ENCODE results near the gene RIPOR2. TPM values are rescaled to one million over a fixed set of nuclear protein-coding genes. Genes with fewer than 3 reads are reported as not detected.

RIPOR2 gene
- polyA plus RNA-seq, 3 donors, result 154 to 181 (median 179) TPM

GRCh38 chr6:24906314-24906713 is 29.4 kb downstream of the RIPOR2 start:
- peak overlapping the region in 1 of 2 donors; percentile 58 for H3K27ac ChIP-seq (ENCODE audit: low read depth in 1 of 2, low read length in 2 of 2)
- intact Hi-C loops (cut with micrococcal nuclease), result no loop called here
- no peak overlapping the region for H3K4me3 ChIP-seq (replicated peaks in 1 of 3; ENCODE audit: low read depth in 2 of 3, low read length in 3 of 3)
- peaks cover 100% of the 10 kb centered on the region for H3K79me2 ChIP-seq (ENCODE audit: insufficient read depth, low read length)
- peaks cover 14 to 56% of the 10 kb centered on the region in 2 donors for H3K36me3 ChIP-seq (replicated peaks in 1 of 2; ENCODE audit: control insufficient read depth in 1 of 2, insufficient read depth in 2 of 2, low read length in 2 of 2)
- no peak overlapping the region for H3K9ac ChIP-seq (ENCODE audit: insufficient read depth, low read length, poor library complexity, severe bottlenecking)
- peaks cover 100% of the 10 kb centered on the region for H4K20me1 ChIP-seq (ENCODE audit: insufficient read depth, low read length)
- Mint-ChIP-seq H3K9me3 (peaks cover 0 to 3% (median 2%) of the 10 kb centered on the region in 7 donors), H3K36me3 (peaks cover 61 to 78% of the 10 kb centered on the region in 2 donors), H3K27me3 (ENCODE audit: low read depth in 3 of 3) (no peaks in the 10 kb centered on the region), H3K4me3 (no peak overlapping the region), H3K4me1 (peaks cover 90% of the 10 kb centered on the region), H3K27ac (no peak overlapping the region)
- no peak for DNase-seq
- no peak overlapping the region for H2AFZ ChIP-seq (ENCODE audit: insufficient read depth, low read depth, low read length, poor library complexity, severe bottlenecking)
- H3K9me3 ChIP-seq (replicated peaks in 1 of 2; ENCODE audit: control insufficient read depth in 1 of 2, insufficient read depth in 1 of 2, low read length in 2 of 2), result no peaks in the 10 kb centered on the region
- peaks cover 58 to 67% of the 10 kb centered on the region in 2 donors for H3K4me1 ChIP-seq (ENCODE audit: control insufficient read depth in 1 of 2, insufficient read depth in 2 of 2, low read length in 2 of 2)
- TF ChIP-seq CTCF (IDR thresholded peaks at IDR 0.05), result no peak
- no peaks in the 10 kb centered on the region for H3K27me3 ChIP-seq (ENCODE audit: control insufficient read depth in 2 of 2, insufficient read depth in 2 of 2, low read length in 2 of 2)
- no peak overlapping the region for H3K4me2 ChIP-seq (replicated peaks; ENCODE audit: extremely low read depth, low read length, poor library complexity, severe bottlenecking)

GRCh38 chr6:24905483-24905882 is 30.3 kb downstream of the RIPOR2 start:
- Mint-ChIP-seq H3K4me3 (no peak overlapping the region), H3K27ac (peak overlapping the region in 4 of 7 donors; percentile 27 to 81 (median 66)), H3K27me3 (ENCODE audit: low read depth in 3 of 3) (no peaks in the 10 kb centered on the region), H3K9me3 (peaks cover 0 to 3% (median 2%) of the 10 kb centered on the region in 7 donors), H3K4me1 (peaks cover 90% of the 10 kb centered on the region), H3K36me3 (peaks cover 66 to 84% of the 10 kb centered on the region in 2 donors)
- peaks cover 100% of the 10 kb centered on the region for H4K20me1 ChIP-seq (ENCODE audit: insufficient read depth, low read length)
- no peak overlapping the region for H3K9ac ChIP-seq (ENCODE audit: insufficient read depth, low read length, poor library complexity, severe bottlenecking)
- no peak for DNase-seq
- peak overlapping the region in 1 of 2 donors; percentile 58 for H3K27ac ChIP-seq (ENCODE audit: low read depth in 1 of 2, low read length in 2 of 2)
- TF ChIP-seq CTCF (IDR thresholded peaks at IDR 0.05), result no peak
- intact Hi-C loops (cut with micrococcal nuclease), result no loop called here
- H2AFZ ChIP-seq (ENCODE audit: insufficient read depth, low read depth, low read length, poor library complexity, severe bottlenecking), result no peak overlapping the region
- peaks cover 100% of the 10 kb centered on the region for H3K79me2 ChIP-seq (ENCODE audit: insufficient read depth, low read length)
- no peaks in the 10 kb centered on the region for H3K9me3 ChIP-seq (replicated peaks in 1 of 2; ENCODE audit: control insufficient read depth in 1 of 2, insufficient read depth in 1 of 2, low read length in 2 of 2)
- H3K27me3 ChIP-seq (ENCODE audit: control insufficient read depth in 2 of 2, insufficient read depth in 2 of 2, low read length in 2 of 2), result no peaks in the 10 kb centered on the region
- WGBS (ENCODE audit: insufficient coverage), result no CpG with 5 or more reads among the region's 3 CpGs
- peaks cover 52 to 59% of the 10 kb centered on the region in 2 donors for H3K4me1 ChIP-seq (ENCODE audit: control insufficient read depth in 1 of 2, insufficient read depth in 2 of 2, low read length in 2 of 2)
- no peak overlapping the region for H3K4me3 ChIP-seq (replicated peaks in 1 of 3; ENCODE audit: low read depth in 2 of 3, low read length in 3 of 3)
- H3K4me2 ChIP-seq (replicated peaks; ENCODE audit: extremely low read depth, low read length, poor library complexity, severe bottlenecking), result no peak overlapping the region
- peaks cover 16 to 64% of the 10 kb centered on the region in 2 donors for H3K36me3 ChIP-seq (replicated peaks in 1 of 2; ENCODE audit: control insufficient read depth in 1 of 2, insufficient read depth in 2 of 2, low read length in 2 of 2)

All from CD14-positive monocyte (primary cell).